H1 (cell line): Measurements from ENCODE around the gene ORC6. TPM values are rescaled to one million over a fixed set of nuclear protein-coding genes. Genes with fewer than 3 reads are reported as not detected.

ENCODE experiments used
- ASH2L ChIP-seq: fragments of 200-600, 300-600 bp; sonication (generic); IDR thresholded peaks from one replicate; pipeline ENCODE4 v1.7.1; 2017; ENCODE audit warnings: low read length
- ATF2 ChIP-seq: IDR thresholded peaks from 2 replicates; pipeline ENCODE4 v1.6.1; 2012; ENCODE audit warnings: low read length, inconsistent platforms
- ATF3 ChIP-seq: IDR thresholded peaks from 2 replicates; pipeline ENCODE4 v1.6.1; 2011; ENCODE audit warnings: low read depth, mild to moderate bottlenecking, low read length; ENCODE audit not compliant: insufficient read depth
- CBX5 ChIP-seq: fragments of 300-800, 300-1000 bp; sonication (generic); IDR thresholded peaks from 2 replicates; pipeline ENCODE4 v1.7.1; 2016; ENCODE audit warnings: antibody characterized with exemption, low read length, low read depth
- GTF2F1 ChIP-seq: IDR thresholded peaks from 2 replicates; pipeline ENCODE4 v1.6.1; 2012; ENCODE audit warnings: low read depth, low read length, improper control_type of control experiment, borderline replicate concordance
- RNF2 ChIP-seq: fragments of 200-900, 300-1000 bp; sonication (generic); IDR thresholded peaks from 2 replicates; pipeline ENCODE4 v1.7.1; 2016; ENCODE audit warnings: borderline replicate concordance, low read depth, mild to moderate bottlenecking, antibody characterized with exemption, low read length; ENCODE audit not compliant: poor library complexity, severe bottlenecking; ENCODE audit errors: missing control alignments
- SP4 ChIP-seq: IDR thresholded peaks from 2 replicates; pipeline ENCODE4 v1.6.1; 2012; ENCODE audit warnings: low read length, inconsistent platforms
- TAF7 ChIP-seq: optimal IDR thresholded peaks from 2 replicates; pipeline ENCODE3; 2011; ENCODE audit warnings: low read depth, mild to moderate bottlenecking, inconsistent platforms, low read length, moderate library complexity, borderline replicate concordance
- polyA plus RNA-seq, 7 experiments: library from polyadenylated mRNA; depleted of rRNA in 3 of 7; stranded (reverse) in 5 of 7; unstranded in 2 of 7; fragments of >200 nt in 5 of 7; fragments of 200-250 nt in 2 of 7; gene quantifications; 1 replicate in 5 of 7; 2 replicates in 1 of 7; 4 replicates in 1 of 7; pipeline versions ENCODE4 v1.2.1 to v1.2.3, GENCODE V29; 2011 to 2013; ENCODE audit warnings: missing spikeins in 2 of 7, mixed read lengths in 2 of 7
- total RNA-seq: library from RNA; stranded (reverse); fragmentation: NEBNext Ultra II Directional; extraction: Animal tissue kit (Norgen Biotek cat#: 25700); gene quantifications from 2 replicates; pipeline ENCODE4 v1.2.1, GENCODE V29; 2021
- TF ChIP-seq, protein P1 (sequence below): fragments of 300-600 bp; sonication (generic); IDR thresholded peaks from 2 replicates; pipeline ENCODE4 v1.7.1; 2012; ENCODE audit warnings: low read length, moderate library complexity, mild to moderate bottlenecking, inconsistent platforms; ENCODE audit not compliant: insufficient replicate concordance

The ORC6 gene
- total and polyA plus RNA-seq, 2 of the 8 experiments (the other 6 are each of a cell fraction or from before 2014, with no cell fraction given) = 41.8 to 67.4 TPM

GRCh38 chr16:46662123-46662522, 27.3 kb upstream of the ORC6 start (continued):
- TF ChIP-seq, protein P1, sequence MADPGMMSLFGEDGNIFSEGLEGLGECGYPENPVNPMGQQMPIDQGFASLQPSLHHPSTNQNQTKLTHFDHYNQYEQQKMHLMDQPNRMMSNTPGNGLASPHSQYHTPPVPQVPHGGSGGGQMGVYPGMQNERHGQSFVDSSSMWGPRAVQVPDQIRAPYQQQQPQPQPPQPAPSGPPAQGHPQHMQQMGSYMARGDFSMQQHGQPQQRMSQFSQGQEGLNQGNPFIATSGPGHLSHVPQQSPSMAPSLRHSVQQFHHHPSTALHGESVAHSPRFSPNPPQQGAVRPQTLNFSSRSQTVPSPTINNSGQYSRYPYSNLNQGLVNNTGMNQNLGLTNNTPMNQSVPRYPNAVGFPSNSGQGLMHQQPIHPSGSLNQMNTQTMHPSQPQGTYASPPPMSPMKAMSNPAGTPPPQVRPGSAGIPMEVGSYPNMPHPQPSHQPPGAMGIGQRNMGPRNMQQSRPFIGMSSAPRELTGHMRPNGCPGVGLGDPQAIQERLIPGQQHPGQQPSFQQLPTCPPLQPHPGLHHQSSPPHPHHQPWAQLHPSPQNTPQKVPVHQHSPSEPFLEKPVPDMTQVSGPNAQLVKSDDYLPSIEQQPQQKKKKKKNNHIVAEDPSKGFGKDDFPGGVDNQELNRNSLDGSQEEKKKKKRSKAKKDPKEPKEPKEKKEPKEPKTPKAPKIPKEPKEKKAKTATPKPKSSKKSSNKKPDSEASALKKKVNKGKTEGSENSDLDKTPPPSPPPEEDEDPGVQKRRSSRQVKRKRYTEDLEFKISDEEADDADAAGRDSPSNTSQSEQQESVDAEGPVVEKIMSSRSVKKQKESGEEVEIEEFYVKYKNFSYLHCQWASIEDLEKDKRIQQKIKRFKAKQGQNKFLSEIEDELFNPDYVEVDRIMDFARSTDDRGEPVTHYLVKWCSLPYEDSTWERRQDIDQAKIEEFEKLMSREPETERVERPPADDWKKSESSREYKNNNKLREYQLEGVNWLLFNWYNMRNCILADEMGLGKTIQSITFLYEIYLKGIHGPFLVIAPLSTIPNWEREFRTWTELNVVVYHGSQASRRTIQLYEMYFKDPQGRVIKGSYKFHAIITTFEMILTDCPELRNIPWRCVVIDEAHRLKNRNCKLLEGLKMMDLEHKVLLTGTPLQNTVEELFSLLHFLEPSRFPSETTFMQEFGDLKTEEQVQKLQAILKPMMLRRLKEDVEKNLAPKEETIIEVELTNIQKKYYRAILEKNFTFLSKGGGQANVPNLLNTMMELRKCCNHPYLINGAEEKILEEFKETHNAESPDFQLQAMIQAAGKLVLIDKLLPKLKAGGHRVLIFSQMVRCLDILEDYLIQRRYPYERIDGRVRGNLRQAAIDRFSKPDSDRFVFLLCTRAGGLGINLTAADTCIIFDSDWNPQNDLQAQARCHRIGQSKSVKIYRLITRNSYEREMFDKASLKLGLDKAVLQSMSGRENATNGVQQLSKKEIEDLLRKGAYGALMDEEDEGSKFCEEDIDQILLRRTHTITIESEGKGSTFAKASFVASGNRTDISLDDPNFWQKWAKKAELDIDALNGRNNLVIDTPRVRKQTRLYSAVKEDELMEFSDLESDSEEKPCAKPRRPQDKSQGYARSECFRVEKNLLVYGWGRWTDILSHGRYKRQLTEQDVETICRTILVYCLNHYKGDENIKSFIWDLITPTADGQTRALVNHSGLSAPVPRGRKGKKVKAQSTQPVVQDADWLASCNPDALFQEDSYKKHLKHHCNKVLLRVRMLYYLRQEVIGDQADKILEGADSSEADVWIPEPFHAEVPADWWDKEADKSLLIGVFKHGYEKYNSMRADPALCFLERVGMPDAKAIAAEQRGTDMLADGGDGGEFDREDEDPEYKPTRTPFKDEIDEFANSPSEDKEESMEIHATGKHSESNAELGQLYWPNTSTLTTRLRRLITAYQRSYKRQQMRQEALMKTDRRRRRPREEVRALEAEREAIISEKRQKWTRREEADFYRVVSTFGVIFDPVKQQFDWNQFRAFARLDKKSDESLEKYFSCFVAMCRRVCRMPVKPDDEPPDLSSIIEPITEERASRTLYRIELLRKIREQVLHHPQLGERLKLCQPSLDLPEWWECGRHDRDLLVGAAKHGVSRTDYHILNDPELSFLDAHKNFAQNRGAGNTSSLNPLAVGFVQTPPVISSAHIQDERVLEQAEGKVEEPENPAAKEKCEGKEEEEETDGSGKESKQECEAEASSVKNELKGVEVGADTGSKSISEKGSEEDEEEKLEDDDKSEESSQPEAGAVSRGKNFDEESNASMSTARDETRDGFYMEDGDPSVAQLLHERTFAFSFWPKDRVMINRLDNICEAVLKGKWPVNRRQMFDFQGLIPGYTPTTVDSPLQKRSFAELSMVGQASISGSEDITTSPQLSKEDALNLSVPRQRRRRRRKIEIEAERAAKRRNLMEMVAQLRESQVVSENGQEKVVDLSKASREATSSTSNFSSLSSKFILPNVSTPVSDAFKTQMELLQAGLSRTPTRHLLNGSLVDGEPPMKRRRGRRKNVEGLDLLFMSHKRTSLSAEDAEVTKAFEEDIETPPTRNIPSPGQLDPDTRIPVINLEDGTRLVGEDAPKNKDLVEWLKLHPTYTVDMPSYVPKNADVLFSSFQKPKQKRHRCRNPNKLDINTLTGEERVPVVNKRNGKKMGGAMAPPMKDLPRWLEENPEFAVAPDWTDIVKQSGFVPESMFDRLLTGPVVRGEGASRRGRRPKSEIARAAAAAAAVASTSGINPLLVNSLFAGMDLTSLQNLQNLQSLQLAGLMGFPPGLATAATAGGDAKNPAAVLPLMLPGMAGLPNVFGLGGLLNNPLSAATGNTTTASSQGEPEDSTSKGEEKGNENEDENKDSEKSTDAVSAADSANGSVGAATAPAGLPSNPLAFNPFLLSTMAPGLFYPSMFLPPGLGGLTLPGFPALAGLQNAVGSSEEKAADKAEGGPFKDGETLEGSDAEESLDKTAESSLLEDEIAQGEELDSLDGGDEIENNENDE = no peak
- TF ChIP-seq ATF2 (no peak), TAF7 (no peak), CBX5 (no peak), SP4 (no peak), ASH2L (no peak), ATF3 (no peak), GTF2F1 (no peak), RNF2 (no peak)
